Spinal cord (tissue), 10 donors: ENCODE results near the gene TBC1D24. TPM values are rescaled to one million over a fixed set of nuclear protein-coding genes. Genes with fewer than 3 reads are reported as not detected.

Source experiments
- DNase-seq, 6 donors: peaks; one replicate each; pipeline versions ENCODE4 v3.0.0 to v3.0.0-alpha.2; 2013 to 2015; ENCODE audit warnings: low spot score in 6 of 6, low read depth in 4 of 6
- H3K27ac ChIP-seq: one replicate; pipeline ENCODE4 v1.5.1; 2013; ENCODE audit warnings: low read depth, low read length, control low read depth
- H3K27me3 ChIP-seq: one replicate; pipeline ENCODE4 v1.6.1; 2013; ENCODE audit warnings: low read length; ENCODE audit not compliant: control insufficient read depth, insufficient read depth
- H3K36me3 ChIP-seq: one replicate; pipeline ENCODE4 v1.6.1; 2013; ENCODE audit warnings: low read length; ENCODE audit not compliant: control insufficient read depth, insufficient read depth
- H3K4me1 ChIP-seq: one replicate; pipeline ENCODE4 v1.6.1; 2013; ENCODE audit warnings: low read length; ENCODE audit not compliant: control insufficient read depth, insufficient read depth
- H3K4me3 ChIP-seq: one replicate; pipeline ENCODE4 v1.5.1; 2013; ENCODE audit warnings: low read depth, low read length, control low read depth
- H3K9me3 ChIP-seq: one replicate; pipeline ENCODE4 v1.6.1; 2013; ENCODE audit warnings: low read length; ENCODE audit not compliant: control insufficient read depth, insufficient read depth
- WGBS: methylation state at CpG from one replicate; pipeline ENCODE4 v1.1.5; 2013; ENCODE audit warnings: missing lambda C conversion rate; ENCODE audit not compliant: insufficient coverage; 5-methylcytosine and 5-hydroxymethylcytosine counted together
- polyA plus RNA-seq, 2 donors: library from polyadenylated mRNA; unstranded; fragments of 120-200 nt; gene quantifications; one replicate each; pipeline ENCODE4 v1.2.1, GENCODE V29; 2013; ENCODE audit not compliant: insufficient read length in 2 of 2
- total RNA-seq, 2 donors: library from RNA; depleted of rRNA in 1 of 2; stranded (reverse); fragments of 120-200 nt in 1 of 2; fragments of >200 nt in 1 of 2; gene quantifications; one replicate each; pipeline versions ENCODE4 v1.2.3 to v1.2.4, GENCODE V29; 2013 to 2014
- donor health status: healthy.

Gene TBC1D24
- total and polyA plus RNA-seq, 4 donors = 22.2 to 64.2 (median 35.4) TPM

DNA sequence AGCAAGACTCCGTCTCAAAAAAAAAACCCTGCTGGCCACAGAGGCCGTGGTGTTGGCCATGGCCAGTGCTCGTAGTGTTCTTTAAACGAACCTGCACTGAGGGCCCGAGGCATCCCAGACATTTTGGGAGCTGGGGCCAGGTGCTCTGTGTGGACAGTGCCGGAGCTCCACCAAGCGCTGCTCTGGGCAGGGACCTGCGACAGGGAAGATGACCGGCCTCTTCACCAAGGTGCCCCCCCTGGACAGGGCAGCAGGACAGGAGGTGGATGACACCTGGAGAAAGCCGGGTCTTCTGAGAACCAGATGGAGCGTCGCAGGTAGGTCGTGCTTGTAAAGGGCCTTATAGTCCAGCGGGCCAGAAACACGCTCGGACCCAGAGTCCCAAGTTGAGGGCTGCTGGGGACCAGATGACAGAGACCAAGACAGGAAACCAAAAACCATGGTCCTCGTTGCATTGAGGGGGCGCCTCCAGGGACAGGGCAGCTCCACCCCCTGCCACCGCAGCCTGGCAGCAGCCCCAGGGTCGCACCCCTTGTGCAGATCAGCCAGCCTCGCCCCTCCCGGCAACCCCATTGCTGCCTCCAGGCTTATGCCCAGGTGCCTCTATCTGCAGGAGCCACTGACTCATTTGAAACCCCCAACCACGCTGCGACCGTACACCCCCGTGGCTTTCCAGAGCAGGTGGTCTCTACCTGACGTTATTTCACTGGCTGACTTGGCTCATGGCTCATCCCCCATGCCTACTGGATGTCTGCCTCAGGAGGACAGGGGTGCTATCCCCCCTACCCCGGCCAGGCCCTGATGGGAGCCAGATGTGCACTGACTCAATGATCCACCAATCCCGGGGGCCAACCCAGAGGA, 8.0 kb upstream of the TBC1D24 start:
- 84% methylated on average over 25 of the region's 29 CpGs for WGBS
- H3K27ac ChIP-seq = peak overlapping the region; percentile 64
- H3K4me3 ChIP-seq = peak overlapping the region; percentile 2

DNA sequence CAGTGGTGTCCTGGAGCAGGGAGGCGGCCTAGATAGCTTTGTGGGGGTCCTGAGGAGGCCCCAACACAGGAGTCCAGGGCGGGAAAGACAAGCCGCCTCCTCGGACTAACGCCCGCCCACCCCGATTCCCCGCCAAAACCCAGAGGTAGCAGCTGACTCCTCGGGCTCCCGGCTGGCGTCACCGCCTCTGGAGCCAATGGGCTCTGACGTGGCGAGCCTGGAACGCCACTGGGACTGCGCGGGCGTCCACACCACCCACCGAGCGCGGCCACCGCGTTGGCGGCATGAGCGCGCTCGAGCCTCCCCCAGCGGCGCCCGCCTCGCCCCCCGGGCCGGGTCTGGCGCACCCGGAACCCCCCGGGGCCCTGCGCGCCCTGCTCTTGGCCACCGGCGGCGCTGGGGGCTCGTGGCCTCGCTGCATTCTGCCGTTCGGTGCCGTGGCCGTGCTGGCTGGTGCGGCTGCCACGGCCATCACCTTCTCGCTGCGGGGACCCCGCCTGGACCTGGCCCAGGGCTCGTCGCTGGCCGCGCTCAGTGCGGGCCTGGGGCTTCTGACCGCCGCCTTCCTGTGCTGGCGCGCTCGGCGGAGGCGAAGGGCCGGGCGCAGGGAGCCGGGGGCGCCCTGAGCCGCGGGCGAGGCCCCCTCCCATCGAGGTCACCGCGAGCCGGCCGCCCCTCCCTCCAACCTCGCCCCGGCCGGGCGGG, 7.2 kb upstream of the TBC1D24 start:
- peaks cover 23% of the 10 kb centered on the region for H3K36me3 ChIP-seq
- peak overlapping the region; percentile 27 for H3K4me3 ChIP-seq
- under 1% methylated on average over 79 of the region's 80 CpGs for WGBS
- peak in 2 of 6 donors; percentile 89 for DNase-seq
- peaks cover 51% of the 10 kb centered on the region for H3K4me1 ChIP-seq
- no peaks in the 10 kb centered on the region for H3K9me3 ChIP-seq
- H3K27me3 ChIP-seq = no peaks in the 10 kb centered on the region
- H3K27ac ChIP-seq = peak overlapping the region; percentile 64

More for the DNA sequence above, 8.0 kb upstream of the TBC1D24 start:
- no peak for DNase-seq
- Histone ChIP-seq H3K9me3 (no peaks in the 10 kb centered on the region), H3K27me3 (no peaks in the 10 kb centered on the region), H3K36me3 (peaks cover 24% of the 10 kb centered on the region), H3K4me1 (peaks cover 43% of the 10 kb centered on the region)

DNA sequence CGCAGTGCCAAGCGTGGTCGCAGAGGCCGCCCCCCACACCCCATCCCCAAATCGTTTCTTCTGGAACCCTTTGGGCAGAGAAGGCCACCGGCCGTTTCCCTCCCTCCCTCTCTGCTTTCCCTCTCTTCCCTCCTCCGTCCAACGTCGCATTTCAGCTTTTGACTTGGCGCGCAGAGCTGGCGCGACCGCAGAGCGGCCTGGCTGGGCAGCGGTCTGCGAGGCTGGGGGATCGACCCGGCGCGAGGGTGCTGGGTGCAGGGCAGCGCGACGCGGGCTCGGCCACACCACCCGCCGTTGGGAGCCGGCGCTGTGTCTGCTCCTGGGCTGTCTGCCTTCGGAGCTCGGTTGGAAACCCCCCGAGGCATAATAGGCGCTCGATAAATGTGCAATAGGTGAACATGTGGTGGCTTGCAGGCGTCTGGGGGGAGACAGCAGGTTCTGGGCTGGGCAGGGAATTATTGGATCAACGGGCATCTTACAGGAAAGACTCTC, 6.6 kb upstream of the TBC1D24 start:
- Histone ChIP-seq H3K4me1 (peaks cover 57% of the 10 kb centered on the region), H3K4me3 (peak overlapping the region; percentile 27)

DNA sequence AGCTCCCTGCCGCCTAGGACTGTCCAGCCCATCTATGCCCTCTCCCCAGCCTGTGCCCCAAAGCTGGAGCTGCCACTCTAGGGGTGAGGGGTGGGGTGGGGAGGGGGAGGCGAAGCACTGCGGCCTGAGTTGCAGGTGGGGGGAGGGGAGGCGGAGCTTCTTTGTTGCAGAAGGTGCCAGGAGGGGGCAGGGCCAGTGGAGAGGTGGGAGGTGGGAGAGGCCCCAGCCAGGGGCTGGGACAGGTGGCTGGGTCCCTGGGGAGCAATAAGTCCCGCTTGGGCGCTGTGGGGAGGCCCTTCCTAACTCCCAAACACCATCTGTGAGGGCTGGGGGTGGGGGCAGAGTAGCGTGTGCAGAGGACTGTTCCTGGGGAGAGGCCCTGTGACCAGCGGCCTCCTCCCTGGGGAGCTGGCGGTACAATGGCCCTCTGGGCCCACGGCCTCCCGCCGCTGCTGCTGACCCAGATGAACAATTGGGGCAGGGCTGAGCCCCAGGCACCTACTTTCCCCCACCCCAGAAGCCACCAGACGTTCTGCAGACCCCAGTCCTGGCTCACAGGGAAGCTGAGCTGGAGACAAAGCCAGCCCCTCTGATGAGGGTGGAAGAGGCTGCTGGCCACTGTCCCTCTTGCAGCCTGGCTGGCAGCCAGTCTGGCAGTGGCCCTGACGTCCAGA, 6.1 kb upstream of the TBC1D24 start:
- Histone ChIP-seq H3K4me3 (peak overlapping the region; percentile 27), H3K27me3 (no peaks in the 10 kb centered on the region), H3K36me3 (peaks cover 23% of the 10 kb centered on the region), H3K9me3 (no peaks in the 10 kb centered on the region), H3K27ac (peak overlapping the region; percentile 73), H3K4me1 (peaks cover 60% of the 10 kb centered on the region)
- 8% methylated on average over 8 of the region's 14 CpGs for WGBS
- DNase-seq = peak in 2 of 6 donors; percentile 72 to 74

More for the DNA sequence above, 6.6 kb upstream of the TBC1D24 start:
- Histone ChIP-seq H3K36me3 (peaks cover 25% of the 10 kb centered on the region), H3K27ac (no peak overlapping the region), H3K27me3 (no peaks in the 10 kb centered on the region), H3K9me3 (no peaks in the 10 kb centered on the region)
- peak in 2 of 6 donors; percentile 58 to 59 for DNase-seq
- 1% methylated on average over 36 of the region's 38 CpGs for WGBS

DNA sequence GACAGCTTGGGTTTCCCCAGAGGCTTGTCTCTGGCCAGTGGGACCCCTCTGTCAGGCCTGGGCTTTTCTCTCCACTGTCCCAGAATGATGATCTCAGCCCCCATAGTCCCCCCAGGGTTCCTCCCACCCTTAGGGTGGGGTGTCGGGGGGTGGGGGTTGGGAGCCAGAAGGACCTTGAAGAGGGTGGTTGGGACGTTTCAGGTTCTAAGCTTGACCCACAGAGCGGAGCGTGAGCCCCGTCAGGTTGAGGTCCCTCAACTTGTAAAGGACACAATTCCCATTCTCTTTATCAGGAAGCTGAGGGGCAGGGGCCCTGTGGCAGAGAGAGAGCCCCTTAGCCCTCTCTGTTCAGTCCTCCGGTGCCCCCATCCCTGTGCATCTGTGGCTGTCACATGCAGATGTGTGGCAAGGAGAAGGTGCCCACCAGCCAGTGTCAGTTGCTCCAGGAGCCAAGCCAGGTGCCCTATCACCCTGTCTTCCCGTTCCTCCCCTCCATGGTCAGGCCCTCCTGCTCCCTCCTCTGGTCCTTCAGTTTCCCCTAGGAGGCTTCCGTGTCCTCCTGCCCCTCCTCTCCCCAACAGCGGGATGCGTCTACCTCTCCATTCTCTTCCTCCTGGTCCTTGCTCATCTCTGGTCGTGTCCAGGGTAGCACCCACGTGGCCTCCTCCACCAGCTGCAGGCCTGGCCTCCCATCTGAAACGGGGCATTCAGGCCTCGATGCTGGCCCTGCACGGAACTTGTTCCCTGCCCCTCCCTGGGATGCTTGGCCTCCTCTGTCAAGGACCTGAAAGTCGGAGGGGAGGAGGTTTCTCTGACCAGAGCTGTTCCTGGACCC, 5.3 kb upstream of the TBC1D24 start:
- Histone ChIP-seq H3K9me3 (no peaks in the 10 kb centered on the region), H3K4me1 (peaks cover 65% of the 10 kb centered on the region), H3K27me3 (no peaks in the 10 kb centered on the region), H3K27ac (peak overlapping the region; percentile 73), H3K4me3 (no peak overlapping the region), H3K36me3 (peaks cover 15% of the 10 kb centered on the region)
- no peak for DNase-seq
- WGBS = 66% methylated on average over 13 of the region's 16 CpGs

DNA sequence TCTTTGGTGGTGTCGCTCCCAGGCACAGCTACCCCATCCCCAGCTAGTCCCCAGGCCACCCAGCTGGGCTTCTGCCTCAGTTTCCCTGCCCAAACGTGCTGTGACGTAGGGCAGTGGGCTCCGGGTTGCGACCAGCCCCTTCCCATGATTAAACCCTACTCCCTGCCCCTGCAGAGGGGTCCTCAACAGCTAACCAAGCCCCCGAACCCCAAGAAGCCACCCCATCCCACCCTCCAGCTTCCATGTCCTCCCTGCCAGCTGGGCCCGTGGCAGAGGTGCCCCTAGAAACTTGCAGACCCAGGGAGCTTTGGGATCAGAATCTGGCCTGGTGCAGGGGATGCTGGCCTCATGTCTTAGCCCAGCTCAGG, 4.7 kb upstream of the TBC1D24 start:
- peaks cover 15% of the 10 kb centered on the region for H3K36me3 ChIP-seq
- WGBS = 96% methylated on average over 7 of the region's 7 CpGs
- no peak overlapping the region for H3K4me3 ChIP-seq
- H3K27ac ChIP-seq = peak overlapping the region; percentile 33
- no peak for DNase-seq
- H3K4me1 ChIP-seq = peaks cover 66% of the 10 kb centered on the region
- H3K9me3 ChIP-seq = no peaks in the 10 kb centered on the region
- H3K27me3 ChIP-seq = no peaks in the 10 kb centered on the region

DNA sequence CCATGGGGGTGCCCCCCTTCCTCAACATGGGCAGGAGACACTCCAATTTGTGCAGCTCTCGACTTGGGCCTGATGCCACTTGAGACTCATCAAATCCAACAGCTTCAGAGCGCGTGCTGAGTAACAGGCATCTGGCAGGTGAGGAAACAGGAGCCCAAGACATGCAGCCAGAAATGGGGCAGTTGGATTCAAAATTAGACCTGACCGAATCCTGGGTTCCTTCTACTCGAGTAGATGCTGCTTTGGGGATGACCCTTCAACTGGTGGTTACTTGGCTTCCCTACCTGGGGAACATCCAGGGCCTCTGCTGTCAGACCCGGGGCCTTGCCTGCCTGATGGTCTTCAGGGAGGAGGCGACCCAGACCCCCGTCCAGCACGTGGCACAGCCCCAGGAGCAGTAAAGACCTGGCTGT, 4.3 kb upstream of the TBC1D24 start:
- WGBS = 19% methylated on average over 9 of the region's 9 CpGs
- Histone ChIP-seq H3K27me3 (no peaks in the 10 kb centered on the region), H3K36me3 (peaks cover 15% of the 10 kb centered on the region), H3K4me1 (peaks cover 67% of the 10 kb centered on the region), H3K4me3 (no peak overlapping the region), H3K27ac (peak overlapping the region; percentile 33), H3K9me3 (no peaks in the 10 kb centered on the region)
- DNase-seq = peak in 2 of 6 donors; percentile 24 to 38

DNA sequence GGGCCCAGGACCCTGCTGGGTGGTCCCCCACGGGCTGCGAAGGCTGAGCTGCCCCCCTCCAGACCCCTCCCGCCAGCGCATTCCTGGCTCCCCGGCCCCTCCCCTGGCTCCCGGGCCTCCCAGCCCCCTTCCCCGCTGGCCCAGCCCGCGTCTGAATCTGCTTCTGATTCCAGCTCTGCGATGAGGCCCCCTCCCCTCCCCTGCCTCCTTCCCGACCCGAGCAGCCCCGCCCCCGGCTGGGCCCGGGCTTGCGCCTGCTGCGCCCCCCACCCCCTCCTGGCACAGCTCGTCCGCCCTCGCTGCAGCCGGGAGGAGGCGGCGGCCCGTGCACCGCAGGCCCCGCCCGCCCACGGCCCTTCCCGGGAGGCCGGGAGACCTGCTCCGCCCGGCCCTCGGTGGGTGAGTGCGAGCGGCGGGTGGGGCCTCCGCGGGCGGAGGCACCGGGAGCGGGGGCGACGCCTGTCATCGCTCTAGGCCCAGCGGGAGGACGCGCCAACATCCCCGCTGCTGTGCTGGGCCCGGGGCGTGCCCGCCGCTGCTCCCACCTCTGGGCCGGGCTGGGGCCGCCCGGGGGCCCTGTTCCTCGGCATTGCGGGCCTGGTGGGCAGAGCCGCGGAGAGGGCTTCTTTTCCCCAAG, 3.8 kb upstream of the TBC1D24 start, which contains the start of gene NTN3:
TSS of gene NTN3 (plus strand) at position 282 of the 637 bp plus-strand sequence. CDS start 405 bp downstream, outside the sequence.
- DNase-seq = peak in 2 of 6 donors; percentile 81 to 83
- Histone ChIP-seq H3K9me3 (no peaks in the 10 kb centered on the region), H3K27me3 (no peaks in the 10 kb centered on the region), H3K27ac (peak within 1 kb of the TSS; percentile 33), H3K4me3 (no peak within 1 kb of the TSS), H3K4me1 (peaks cover 73% of the 10 kb centered on the region), H3K36me3 (peaks cover 17% of the 10 kb centered on the region)
- under 1% methylated on average over 53 of the region's 59 CpGs for WGBS
